Jurkat, Clone E6-1 (cell line): ENCODE results near the gene NAGS.
"Not testable (repeated sequence)": the region's sequence is repeated elsewhere in the genome, so short reads cannot be mapped to it uniquely, and the experiment has no call there.

Source experiments
- DNase-seq: peaks from one replicate; pipeline ENCODE4 v3.0.0-alpha.2; 2011; ENCODE audit warnings: low read depth, low spot score
- H3K4me3 ChIP-seq: 2 replicates; pipeline ENCODE4 v1.5.1; 2011; ENCODE audit warnings: mild to moderate bottlenecking, low read length, control low read depth, moderate library complexity

Gene NAGS

GRCh38 chr17:44004761-44005526 is 522 bp downstream of the NAGS start:
- DNase-seq = no peak
- H3K4me3 ChIP-seq = no peak overlapping the region

- no peak for DNase-seq
- no peak overlapping the region; the same call in 1 of the 2 replicates for H3K4me3 ChIP-seq
Observed at GRCh38 chr17:44005527-44006271, 1.3 kb downstream of the NAGS start.

GRCh38 chr17:44006272-44006597 is 1.8 kb downstream of the NAGS start:
- DNase-seq = no peak

GRCh38 chr17:44006598-44007345 is 2.4 kb downstream of the NAGS start:
- peak overlapping the region; percentile 76 for H3K4me3 ChIP-seq

More at GRCh38 chr17:44006272-44006597, 1.8 kb downstream of the NAGS start:
- H3K4me3 ChIP-seq = peak overlapping the region; percentile 76

GRCh38 chr17:44007346-44008204 is 3.2 kb downstream of the NAGS start:
- H3K4me3 ChIP-seq = peak overlapping the region; percentile 76
- DNase-seq = no peak

More at GRCh38 chr17:44006598-44007345, 2.4 kb downstream of the NAGS start:
- DNase-seq = peak; percentile 94

GRCh38 chr17:44008205-44008909 is 3.9 kb downstream of the NAGS start:
- DNase-seq = no peak
- no peak overlapping the region for H3K4me3 ChIP-seq

GRCh38 chr17:44010966-44011647 is 6.7 kb downstream of the NAGS start:
- H3K4me3 ChIP-seq = no peak overlapping the region
- DNase-seq = no peak

GRCh38 chr17:44011876-44012275 is 7.5 kb downstream of the NAGS start:
- DNase-seq = no peak
- no peak overlapping the region for H3K4me3 ChIP-seq

- H3K4me3 ChIP-seq = no peak overlapping the region
- no peak for DNase-seq
Observed at GRCh38 chr17:44012391-44012790, 8.0 kb downstream of the NAGS start.

- no peak for DNase-seq
- no peak overlapping the region for H3K4me3 ChIP-seq
Observed at GRCh38 chr17:44012874-44013273, 8.5 kb downstream of the NAGS start.

GRCh38 chr17:44014133-44014436 is 9.7 kb downstream of the NAGS start:
- no peak for DNase-seq
- peak overlapping the region; percentile 98 for H3K4me3 ChIP-seq

- peak within 1 kb of the TSS; percentile 98 for H3K4me3 ChIP-seq
- DNase-seq = peak; percentile 90
Observed at GRCh38 chr17:44014437-44015172, 10.2 kb downstream of the NAGS start, which contains the start of gene TMEM101. TMEM101 (minus strand) TSS chr17:44014963; CDS start chr17:44014952, 11 bp downstream.

GRCh38 chr17:44021227-44021626 is 16.8 kb downstream of the NAGS start:
- DNase-seq, H3K4me3 ChIP-seq: not testable (repeated sequence)

GRCh38 chr17:44022246-44022645 is 17.8 kb downstream of the NAGS start:
- DNase-seq = no peak
- H3K4me3 ChIP-seq = no peak overlapping the region

- H3K4me3 ChIP-seq = no peak overlapping the region
- DNase-seq = no peak
Observed at GRCh38 chr17:44023545-44024270, 19.3 kb downstream of the NAGS start.

- no peak for DNase-seq
Observed at GRCh38 chr17:44024271-44024663, 19.8 kb downstream of the NAGS start.

GRCh38 chr17:44024853-44025252 is 20.4 kb downstream of the NAGS start:
- DNase-seq = no peak
- no peak overlapping the region for H3K4me3 ChIP-seq

More at GRCh38 chr17:44024271-44024663, 19.8 kb downstream of the NAGS start:
- H3K4me3 ChIP-seq = no peak overlapping the region
